NCI-H146 treated with DMSO at 0.1 percent for 48 hours (cell line): ENCODE results near the gene TTLL6.

ENCODE experiments used
- DNase-seq: peaks from one replicate; lab custom pipeline; 2025; ENCODE audit not compliant: unreplicated experiment; lab: John Stamatoyannopoulos, UW

The TTLL6 gene

GRCh38 chr17:48738803-48739526 lies 78.1 kb downstream of the TTLL6 start:
- DNase-seq = no peak

- no peak for DNase-seq
Measured at GRCh38 chr17:48738424-48738802, 78.6 kb downstream of the TTLL6 start.

- DNase-seq = no peak
Measured at GRCh38 chr17:48737330-48738043, 79.5 kb downstream of the TTLL6 start.

GRCh38 chr17:48735062-48735351 lies 82.0 kb downstream of the TTLL6 start:
- no peak for DNase-seq

- DNase-seq = no peak
Measured at GRCh38 chr17:48734333-48735061, 82.5 kb downstream of the TTLL6 start.

- no peak for DNase-seq
Measured at GRCh38 chr17:48733632-48734328, 83.2 kb downstream of the TTLL6 start.

GRCh38 chr17:48732688-48733629 lies 84.1 kb downstream of the TTLL6 start:
- no peak for DNase-seq

GRCh38 chr17:48731355-48731754 lies 85.7 kb downstream of the TTLL6 start:
- DNase-seq = no peak

- DNase-seq = no peak
Measured at GRCh38 chr17:48730240-48730550, 86.8 kb downstream of the TTLL6 start.

- DNase-seq = no peak
Measured at GRCh38 chr17:48729335-48730239, 87.4 kb downstream of the TTLL6 start.

GRCh38 chr17:48728232-48729231 lies 88.5 kb downstream of the TTLL6 start, which contains the start of gene HOXB13:
HOXB13 (minus strand) TSS chr17:48728750; CDS start chr17:48728593, 157 bp downstream.
- DNase-seq = no peak

- no peak for DNase-seq
Measured at GRCh38 chr17:48727415-48728175, 89.4 kb downstream of the TTLL6 start.

GRCh38 chr17:48726916-48727286 lies 90.1 kb downstream of the TTLL6 start:
- no peak for DNase-seq

- DNase-seq = no peak
Measured at GRCh38 chr17:48726114-48726915, 90.7 kb downstream of the TTLL6 start.

- no peak for DNase-seq
Measured at GRCh38 chr17:48725288-48726064, 91.6 kb downstream of the TTLL6 start.

- no peak for DNase-seq
Measured at GRCh38 chr17:48725004-48725287, 92.1 kb downstream of the TTLL6 start.
